GM21717 (cell line): ENCODE measurements around the gene RALGAPA2.
"Not testable (repeated sequence)": the region's sequence is repeated elsewhere in the genome, so short reads cannot be mapped to it uniquely, and the experiment has no call there.

Experiments used
- ATAC-seq: cut with Tn5 transposase; IDR thresholded peaks from one replicate; pipeline ENCODE4 v1.9.1; 2021; ENCODE audit warnings: mild to moderate bottlenecking, moderate library complexity; ENCODE audit not compliant: unreplicated experiment

The RALGAPA2 gene

DNA sequence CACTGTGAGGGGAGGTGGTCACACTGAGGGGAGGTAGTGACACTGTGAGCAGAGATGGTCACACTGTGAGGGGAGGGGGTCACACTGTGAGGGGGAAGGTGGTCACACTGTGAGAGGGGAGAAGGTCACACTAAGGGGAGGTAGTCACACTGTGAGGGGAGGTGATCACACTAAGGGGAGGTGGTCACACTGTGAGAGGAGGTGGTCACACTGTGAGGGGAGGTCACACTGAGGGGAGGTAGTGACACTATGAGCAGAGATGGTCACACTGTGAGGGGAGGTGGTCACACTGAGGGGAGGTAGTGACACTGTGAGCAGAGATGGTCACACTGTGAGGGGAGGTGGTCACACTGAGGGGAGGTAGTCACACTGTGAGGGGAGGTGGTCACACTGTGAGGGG lies 356.9 kb downstream of the RALGAPA2 start:
- not testable (repeated sequence) for ATAC-seq

- no peak for ATAC-seq
These were observed 358.9 kb downstream of the RALGAPA2 start for GRCh38 chr20:20353576-20353975.

DNA sequence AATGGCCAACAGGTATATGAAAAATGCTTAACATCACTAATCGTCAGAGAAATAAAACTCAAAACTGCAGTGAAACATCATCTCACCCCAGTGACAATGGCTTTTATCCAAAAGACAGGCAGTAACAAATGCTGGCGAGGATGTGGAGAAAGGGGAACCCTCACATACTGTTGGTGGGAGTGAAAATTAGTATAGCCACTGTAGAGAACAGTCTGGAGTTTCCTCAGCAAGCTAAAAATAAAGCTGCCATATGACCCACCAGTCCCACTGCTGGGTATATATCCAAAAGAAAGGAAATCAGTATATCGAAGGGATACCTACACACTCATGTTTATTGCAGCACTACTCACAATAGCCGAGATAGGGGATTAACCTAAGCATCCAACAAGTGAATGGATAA lies 368.0 kb downstream of the RALGAPA2 start:
- no peak for ATAC-seq

GRCh38 chr20:20343932-20344331 lies 368.5 kb downstream of the RALGAPA2 start:
- ATAC-seq = no peak
